ENCODE data around the gene TMEM266.
A peak's percentile ranks its signal among the peaks of the same experiment; 100 is the strongest.

TMEM266 gene

DNA sequence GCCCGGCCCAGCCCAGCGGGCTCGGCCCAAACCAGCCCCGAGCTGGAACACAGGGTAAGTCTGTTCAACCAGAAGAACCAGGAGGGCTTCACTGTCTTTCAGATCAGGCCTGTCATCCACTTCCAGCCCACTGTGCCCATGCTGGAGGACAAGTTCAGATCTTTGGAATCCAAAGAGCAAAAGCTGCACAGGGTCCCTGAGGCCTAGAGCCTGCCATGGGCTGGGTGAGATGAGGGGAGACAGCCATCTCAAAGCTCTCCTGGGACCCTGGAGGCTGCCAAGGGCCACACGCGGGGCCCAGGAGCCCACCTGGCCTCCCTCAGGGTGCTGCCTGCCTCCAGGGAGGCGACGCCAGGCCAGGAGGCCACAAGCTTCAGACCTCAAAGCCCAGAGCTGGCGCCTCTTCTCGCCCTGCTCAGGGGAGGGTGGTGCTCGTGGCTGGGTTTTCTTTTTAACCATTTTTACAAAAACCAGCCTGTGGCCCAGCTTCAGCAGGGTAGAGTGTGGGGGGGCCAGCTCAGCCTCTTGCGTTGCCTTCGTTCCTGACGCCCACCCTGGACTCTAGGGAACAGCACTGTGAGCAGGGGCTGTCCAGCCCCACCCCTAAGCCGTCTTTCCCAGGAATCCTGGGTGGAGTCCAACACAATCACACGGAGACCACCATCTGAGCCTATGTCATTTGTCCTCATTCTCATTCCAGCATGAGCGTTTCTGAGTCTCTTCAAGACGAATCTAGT, 144.5 kb downstream of the TMEM266 start:
- DNase-seq (ENCODE audit: low spot score) = no peak

DNA sequence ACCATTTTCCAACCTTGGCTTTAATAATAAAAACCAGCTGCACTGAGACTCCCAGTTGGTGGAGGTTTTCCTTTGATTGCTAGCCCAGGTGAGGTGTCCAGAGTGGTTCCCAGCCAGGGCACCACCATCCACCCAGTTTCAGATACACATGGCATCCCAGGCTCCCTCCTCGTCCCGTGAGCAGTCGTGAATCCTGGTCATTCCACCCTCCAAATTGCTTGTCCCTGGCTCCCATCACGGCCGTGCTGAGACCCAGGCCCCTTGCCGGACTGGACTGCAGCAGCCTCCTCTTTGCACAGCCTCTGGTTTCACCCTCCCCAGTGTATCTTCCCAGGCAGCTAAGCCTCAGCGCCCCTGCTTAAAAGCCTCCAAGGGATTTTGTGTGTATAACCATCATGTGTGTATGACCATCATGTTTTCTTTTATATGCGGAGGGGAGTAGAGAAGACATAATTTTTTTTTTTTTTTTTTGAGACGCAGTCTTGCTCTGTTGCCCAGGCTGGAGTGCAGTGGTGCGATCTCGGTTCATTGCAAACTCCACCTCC, 145.2 kb downstream of the TMEM266 start:
- DNase-seq (ENCODE audit: low spot score) = no peak

DNA sequence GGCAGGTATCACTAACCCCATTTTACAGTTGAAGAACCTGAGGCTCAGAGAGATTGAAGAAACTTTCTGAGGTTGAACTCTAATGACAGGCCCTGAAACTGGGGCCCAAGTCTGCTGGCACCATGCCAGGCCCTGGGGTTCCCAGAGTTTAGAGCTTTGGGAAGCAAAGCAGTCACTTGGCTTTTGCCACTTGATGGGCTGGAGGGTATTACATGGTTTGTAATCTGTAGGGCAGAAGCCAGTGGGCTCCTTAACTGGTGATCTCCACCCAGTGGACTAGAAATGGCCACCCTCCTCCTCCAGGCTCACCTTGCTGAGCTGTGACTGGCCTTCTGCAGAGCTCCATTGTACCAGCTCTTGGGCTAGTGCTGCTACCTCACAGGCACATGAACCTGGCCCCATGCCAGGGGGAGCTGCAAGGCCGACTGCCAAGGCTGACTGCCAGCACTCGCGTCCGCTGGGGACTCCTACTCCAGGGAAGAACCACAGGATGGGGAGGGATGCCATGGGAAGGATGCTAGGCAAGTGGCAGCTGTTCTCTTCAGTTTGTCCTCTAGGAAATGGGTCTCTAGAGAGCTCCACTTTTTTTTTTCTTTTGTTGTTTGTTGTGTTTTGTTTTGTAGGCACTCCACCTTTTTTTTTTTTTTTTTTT, 146.7 kb downstream of the TMEM266 start:
- DNase-seq (ENCODE audit: low spot score) = no peak

DNA sequence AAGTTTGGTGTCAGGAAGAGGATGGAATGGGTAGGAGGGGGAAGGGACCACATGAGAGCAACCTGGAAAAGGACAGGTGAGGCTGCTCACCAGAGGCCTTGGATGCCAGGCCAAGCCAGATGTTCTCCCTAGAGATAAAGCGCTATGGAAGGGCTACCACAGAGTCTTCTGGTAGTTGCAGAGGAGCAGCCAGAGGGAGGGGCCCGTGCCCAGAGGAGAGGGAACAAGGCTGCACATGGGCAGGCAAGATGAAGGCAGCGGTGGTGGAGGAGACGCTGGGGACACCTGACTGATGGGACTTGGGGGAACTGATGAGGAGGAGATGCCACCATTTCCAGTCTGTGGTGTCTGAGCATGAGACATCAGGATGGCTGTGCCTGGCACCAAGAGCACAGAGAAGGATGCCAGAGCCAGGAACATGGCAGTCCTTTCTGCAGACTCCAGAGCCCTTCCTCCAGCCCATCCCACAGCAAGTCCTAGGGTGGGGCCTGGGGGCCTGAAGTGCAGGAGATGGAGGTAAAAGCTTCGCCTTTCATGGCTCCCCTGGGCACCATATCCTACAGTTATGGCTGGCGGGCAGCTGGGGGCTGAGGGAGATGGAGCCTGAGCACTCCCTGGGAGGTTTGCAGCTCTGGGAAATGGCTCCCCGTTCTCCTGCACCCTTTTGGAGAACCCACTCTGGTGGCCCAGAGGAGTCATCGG, 148.4 kb downstream of the TMEM266 start:
- DNase-seq (ENCODE audit: low spot score) = no peak

DNA sequence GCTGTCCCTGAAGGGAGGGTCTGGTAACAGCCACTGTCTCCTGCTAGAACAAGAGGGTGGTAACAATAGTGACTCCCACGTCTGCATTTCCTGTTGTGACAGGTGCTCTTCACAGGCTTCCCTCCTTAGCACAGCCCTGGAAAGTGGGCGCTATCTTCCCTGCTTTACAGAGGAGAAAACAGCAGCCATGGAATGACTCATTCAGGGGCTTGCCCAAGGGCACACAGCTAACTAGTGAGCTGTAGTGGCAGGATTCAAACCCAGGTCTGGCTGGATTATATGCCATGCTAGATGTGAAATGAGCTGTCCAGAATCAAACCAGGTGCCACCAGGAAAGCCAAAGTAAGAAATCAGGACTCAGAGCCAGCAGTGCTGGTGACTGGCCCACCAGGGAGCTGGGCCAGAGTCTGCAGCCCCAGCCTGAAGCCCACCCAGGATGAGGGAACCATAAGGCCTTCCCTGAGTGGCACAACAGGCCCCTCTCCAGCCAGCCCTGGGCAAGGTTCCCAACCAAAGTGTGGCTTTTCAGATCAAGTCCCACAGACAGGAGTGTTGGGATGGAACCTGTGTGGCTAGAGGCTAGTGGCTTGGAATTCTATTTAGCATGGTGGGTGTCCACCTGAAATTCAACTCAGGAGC, 149.1 kb downstream of the TMEM266 start:
- no peak for DNase-seq (ENCODE audit: low spot score)

DNA sequence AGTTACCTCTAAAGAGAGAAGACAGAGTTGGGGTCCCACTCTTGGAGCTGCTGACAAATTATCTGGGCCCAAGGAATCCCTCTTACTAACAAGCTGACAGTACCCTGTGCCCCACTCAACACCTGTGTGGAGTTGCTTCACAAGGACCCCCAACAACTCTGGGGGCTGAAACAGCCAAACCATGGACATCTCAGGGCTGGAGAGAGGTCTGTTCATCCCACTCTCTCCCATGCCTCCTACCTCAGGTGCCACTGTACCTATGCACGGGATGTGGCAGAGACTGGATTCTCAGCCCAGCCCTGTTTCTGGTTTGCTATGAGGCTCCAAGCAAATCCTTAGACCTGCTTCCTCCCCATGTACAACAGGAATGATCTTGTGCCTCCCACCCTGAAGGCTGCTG, 149.7 kb downstream of the TMEM266 start:
- DNase-seq (ENCODE audit: low spot score) = no peak

DNA sequence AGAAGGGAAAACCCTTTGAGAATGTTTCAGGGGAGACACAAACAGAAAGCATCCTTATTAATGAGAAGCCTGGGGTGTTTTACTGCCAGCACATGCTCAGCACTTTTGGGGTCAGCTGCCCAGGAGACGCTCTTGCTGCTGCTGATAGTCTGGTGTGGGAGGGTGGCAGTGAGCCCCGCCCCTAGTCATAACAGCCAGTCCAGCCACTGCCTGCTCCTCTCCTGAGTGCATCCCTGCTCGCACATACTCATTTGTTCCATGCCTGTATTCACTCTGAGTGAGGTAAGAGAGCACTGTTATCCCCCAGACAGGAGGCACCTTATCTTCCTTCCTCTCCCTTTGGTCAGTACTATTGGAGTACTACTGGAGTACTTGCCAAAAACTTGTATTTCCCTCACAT, 150.2 kb downstream of the TMEM266 start:
- DNase-seq (ENCODE audit: low spot score) = no peak

DNA sequence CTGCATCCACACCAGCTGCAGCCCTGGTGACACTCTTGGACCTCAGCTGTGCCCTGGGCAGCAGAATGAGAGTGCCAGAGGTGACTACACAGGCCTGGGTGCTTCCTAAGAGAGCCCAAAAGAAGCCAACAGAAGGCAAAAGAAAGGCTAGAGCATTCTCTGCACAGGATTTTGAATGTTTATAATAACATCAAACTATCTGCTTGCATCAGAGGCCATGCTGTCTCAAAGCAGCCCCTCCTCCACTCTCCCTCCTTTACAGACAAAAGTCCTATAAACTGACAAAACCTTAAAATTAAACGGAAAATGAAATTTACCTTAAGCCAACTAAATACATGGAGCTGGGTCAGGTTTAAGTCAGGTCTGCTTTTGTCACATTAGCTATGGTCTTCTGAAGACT, 155.8 kb downstream of the TMEM266 start:
- DNase-seq (ENCODE audit: low spot score) = no peak

DNA sequence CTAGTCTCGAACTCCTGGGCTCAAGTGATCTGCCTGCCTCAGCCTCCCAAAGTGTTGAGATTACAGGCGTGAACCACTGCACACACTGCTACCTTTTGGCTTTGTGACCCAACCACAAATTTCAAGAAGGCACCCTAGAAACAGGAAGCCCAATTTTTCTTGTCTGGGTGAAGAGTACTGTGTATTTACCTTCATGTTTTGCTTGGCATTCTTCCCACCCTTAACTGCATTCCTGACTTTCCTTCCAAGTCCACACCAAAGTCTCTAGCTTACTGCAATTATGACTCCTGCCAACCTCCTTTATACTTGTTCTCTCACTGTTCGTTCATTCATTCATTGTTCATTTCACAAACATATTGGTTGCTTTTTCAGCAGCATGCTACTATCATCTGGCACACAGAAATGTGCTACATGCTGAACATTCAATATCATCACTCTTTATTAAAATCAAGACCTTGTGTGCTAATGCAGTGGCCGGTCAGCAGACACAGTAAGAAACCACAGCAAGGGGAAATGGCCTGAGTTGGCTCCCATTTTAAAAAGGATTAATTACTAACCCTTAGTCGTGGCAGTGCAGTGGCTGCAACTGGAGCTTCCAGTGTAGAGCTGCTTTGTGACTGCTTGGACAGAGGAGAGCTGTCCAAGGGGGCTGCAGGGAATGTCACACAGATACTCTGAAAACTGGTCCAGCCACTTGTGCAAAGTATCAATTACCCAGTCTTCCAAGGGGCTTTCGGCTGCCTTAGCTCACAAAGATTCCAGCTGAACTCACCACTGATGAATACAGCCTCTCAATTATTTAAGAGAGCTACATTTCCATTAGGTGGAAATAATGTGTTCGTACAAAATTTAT, 157.5 kb downstream of the TMEM266 start:
- no peak for DNase-seq (ENCODE audit: low spot score)

DNA sequence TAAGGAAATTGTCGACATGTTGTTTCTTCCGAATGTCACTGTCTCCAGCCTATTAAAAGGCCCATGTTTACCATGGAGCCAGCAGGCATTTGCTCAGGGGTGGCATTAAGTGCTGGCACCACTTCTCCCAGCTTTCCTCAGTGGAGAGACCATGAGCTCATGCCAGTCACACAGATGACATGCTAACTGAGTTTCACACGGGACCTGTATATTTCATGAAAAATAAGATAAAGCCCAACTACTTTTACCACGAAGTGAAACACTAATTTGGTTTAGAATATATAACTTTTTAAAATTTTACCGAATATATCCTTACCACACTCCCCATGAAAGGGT, 158.1 kb downstream of the TMEM266 start:
- no peak for DNase-seq (ENCODE audit: low spot score)

DNA sequence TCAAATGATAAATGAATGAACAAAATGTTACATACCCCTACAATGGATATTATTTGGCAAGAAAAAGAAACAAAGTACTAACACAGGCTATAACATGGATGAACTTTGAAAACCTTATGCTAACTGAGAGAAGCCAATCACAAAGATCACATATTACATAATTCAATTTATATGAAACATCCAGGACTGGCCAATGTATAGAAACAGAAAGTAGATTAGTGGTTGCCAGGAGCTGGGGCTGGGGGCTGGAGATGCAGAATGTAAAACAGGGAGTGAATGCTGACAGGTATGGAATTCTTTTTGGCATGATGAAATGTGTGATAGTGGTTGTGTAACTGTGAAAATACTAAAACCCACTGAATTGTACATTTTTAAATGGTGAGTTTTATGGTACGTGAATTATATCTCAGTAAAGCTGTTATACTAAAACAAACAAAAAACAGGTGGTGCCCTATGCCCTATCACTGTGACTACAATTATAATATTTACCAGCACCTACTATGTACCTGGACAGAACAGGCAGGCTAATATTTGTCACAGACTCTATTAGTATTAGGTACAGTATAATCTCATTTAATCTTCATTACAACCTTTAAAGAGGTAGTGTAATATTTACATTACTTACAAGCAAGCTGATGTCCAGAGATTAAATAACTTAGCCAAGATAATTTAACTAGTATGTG, 161.4 kb downstream of the TMEM266 start:
- DNase-seq (ENCODE audit: low spot score) = no peak

DNA sequence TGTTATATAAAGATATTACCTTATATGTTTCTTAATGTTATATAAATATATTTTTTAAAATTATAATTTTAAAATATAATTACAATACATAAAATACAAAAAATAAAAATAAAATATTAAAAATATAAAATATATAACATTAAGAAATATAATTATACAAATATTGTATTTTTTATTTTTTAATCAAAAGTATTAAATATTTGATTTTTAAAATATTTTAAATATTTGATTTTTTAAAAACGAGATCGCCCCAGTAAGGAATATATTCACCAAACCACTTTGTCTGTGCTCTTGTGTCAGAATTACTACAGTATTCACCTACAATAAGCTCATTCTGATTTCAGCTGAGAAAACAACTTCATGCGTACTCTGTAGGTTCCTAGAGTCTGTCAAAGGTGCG, 162.4 kb downstream of the TMEM266 start:
- no peak for DNase-seq (ENCODE audit: low spot score)

DNA sequence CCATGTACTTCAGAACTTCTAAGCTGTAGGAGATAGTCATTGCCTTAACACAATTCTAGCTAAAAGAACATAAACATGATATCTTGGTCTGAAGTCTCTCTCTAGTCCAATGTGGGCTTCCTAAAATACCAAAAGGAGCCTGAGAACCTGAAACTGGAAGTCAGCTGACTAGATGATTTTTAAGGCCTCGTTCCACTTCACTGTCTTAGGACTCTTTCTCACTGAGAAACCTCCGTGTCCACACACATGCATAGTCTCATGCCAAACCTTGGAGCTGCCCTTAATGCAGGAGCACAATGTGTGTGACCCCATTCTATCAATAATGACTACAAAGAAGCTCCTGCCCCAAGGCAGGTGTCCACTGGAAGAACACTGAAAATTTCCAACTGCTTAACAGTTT, 163.7 kb downstream of the TMEM266 start:
- DNase-seq (ENCODE audit: low spot score) = no peak

DNA sequence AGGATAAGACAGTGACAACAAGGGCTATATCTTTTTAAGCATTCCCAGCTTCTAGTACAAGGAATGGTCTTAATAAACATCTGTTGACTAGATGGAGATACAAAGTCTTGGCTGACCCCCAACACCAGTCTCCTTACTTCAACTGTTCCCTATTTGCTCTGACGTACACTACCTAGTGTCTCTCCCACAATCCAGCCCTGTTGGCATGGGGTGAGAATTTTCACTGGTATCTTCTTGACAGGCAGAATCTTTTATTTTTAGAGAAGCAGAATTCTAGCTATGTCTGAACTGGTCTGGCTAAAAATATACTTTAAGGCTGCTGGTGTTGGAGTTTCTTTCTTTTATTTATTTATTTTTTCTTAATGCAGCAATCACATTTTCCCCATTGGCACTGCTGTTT, 169.5 kb downstream of the TMEM266 start:
- DNase-seq (ENCODE audit: low spot score) = no peak

DNA sequence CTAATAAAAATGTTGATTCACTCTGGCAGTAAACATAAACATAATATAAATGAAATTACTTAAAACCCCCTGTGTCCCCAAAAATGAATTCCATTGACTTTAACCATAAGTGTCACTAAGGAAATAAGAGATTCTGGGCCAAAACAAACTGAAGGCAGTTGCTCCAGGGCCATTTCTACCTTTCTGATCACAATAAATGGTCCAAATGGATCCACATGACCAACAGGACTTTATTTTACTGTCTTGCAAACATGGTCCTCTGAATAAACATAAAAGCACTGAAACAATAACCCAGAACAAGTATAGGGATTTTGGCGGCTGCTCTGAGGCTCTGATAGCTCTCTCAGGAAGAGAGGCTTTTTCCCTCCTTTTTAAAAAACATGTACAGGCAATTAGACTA, 174.1 kb downstream of the TMEM266 start:
- DNase-seq (ENCODE audit: low spot score) = no peak

DNA sequence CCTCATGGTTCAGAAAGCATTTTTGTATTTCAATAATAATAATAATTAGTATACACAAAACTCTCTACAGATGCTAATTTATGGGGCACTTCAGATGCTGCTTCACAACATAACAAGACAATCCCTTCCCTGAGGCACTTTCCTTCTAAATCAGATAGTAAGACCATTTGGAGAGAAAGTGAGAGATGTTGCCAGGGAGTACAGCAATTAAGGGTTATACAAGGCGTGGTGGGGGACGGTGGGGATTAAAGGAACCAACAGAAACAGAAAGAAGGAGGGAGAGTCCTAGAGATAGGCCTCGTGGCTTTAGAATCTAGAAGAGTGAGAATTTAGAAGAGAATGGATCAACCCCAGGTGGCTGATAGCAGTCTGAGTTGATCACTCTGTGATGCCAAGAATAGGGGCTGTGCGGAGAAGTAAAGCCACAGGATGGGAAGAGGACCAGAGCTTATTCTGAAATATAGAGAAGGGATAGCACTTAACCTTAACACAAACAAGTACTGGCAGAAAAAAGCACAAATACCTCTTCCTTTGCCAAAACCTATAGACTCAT, 174.6 kb downstream of the TMEM266 start:
- DNase-seq (ENCODE audit: low spot score) = no peak

DNA sequence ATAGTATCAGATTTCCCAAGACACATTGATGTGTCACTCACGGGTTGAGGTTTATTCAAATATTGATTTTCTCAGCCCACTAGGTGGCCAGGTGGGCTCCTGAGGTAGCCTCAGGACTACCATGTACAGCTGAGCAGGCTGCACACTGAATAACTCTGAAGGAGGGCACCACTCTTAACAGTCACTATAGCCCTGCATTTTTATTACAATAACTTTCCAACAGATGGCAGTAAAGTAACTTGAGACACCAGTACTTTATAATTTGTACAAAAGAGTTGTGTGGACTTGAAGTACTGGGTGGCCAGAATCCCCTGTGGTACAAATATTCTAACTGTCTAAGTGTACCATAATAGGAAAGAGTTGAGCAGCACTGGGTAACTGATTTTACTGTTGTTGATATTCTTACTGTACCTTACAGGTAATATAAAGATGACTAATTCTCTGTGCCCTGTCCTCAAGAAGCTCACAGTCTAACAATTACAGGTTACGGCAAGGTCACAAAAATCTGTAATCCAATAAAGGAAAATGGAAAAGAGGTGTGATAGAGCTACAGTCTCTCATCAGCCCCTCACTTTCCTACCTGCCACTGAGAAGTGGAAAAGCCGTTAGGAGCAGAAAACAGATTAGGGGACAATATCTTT, 175.5 kb downstream of the TMEM266 start:
- peak; percentile 38 for DNase-seq (ENCODE audit: low spot score)

DNA sequence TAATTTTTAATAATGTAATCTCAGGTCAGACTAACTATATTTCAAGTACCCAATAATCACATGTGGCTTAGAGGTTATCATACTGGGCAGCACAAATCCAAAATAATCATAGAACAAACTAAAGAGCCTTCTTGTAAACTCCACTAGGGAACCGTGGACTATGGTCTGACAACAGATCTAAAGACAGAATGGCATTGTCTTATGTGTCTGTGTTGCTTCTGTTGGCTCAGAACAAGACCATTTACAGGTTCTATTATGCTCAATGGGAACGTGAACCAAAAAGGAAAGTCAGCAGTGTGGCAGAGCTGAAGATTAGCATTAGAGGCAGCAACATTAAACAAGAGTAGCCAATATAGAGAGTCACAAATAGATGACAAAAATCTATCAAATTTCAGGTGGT, 176.6 kb downstream of the TMEM266 start:
- no peak for DNase-seq (ENCODE audit: low spot score)

DNA sequence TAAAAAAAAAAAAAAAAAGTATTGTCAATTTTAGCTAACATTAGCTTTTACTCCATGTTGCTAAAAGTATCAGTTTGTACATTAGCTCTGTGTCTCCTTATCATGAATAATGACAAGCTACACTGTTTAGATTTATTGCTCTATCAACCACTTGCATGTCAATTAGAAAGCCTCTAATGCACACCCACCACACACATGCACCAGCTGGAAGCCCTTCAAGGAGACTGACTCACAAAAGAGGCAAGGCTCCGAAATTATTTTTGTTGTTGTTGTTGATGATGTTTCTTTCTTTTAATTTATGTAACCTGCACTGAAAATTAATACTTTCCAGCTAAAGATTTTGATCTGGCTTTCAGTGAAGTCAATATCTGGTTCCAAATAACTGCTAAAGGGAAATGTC, 180.0 kb downstream of the TMEM266 start:
- no peak for DNase-seq (ENCODE audit: low spot score)

DNA sequence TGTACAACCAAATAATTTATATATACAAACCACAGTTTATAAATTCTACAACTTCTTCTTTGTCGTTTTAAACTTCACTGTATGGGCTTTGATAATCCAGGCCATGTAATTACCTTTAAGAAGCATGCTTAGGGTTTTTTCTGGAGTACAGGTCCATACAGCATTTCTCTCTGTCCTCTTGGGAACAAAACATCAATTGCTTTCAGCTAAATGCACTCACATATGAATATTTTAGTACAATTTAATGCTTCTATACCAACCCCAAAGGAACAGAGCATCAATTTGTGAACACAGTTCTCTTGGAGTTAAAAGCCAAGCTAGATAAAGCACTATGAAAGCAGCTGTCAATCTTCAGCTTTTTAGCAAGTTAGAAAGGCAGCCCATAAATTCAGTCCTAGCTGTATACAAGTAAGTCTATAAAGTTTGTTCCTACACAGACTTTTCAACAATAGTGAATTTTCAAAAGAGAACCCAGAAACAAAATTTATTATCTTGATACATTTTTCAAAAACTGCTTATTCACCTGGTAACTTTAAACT, 185.4 kb downstream of the TMEM266 start:
- DNase-seq (ENCODE audit: low spot score) = no peak
